Subcutaneous adipose tissue (tissue), 4 donors: ENCODE results near the gene GPAM. TPM values are rescaled to one million over a fixed set of nuclear protein-coding genes. Genes with fewer than 3 reads are reported as not detected.

ENCODE experiments used
- CTCF ChIP-seq: fragments of 450-650 bp; IDR thresholded peaks from one replicate; pipeline ENCODE4 v1.5.1; 2016; ENCODE audit warnings: low read depth, mild to moderate bottlenecking, control low read depth, antibody characterized with exemption, moderate library complexity
- total RNA-seq, 4 donors: library from RNA; depleted of rRNA; stranded (reverse); fragments of >200 nt; gene quantifications; one replicate each; pipeline ENCODE4 v1.1.0, GENCODE V29; 2016

GPAM gene
- total RNA-seq = 1,000 to 10,000 TPM in 1 of 4 donors, 100 to 1,000 TPM in 2, 10 to 100 TPM in 1; 80.7 to 1,237 (median 198) TPM

- TF ChIP-seq CTCF = no peak
Measured at GRCh38 chr10:112183329-112184051, at the start of gene GPAM. TSS of gene GPAM (minus strand) at chr10:112183765. CDS start at chr10:112181784, 1,981 bp downstream.

- TF ChIP-seq CTCF = no peak
Measured at GRCh38 chr10:112232670-112233069, 49.1 kb upstream of the GPAM start.

GRCh38 chr10:112231602-112232400 is 48.2 kb upstream of the GPAM start:
- TF ChIP-seq CTCF = no peak

GRCh38 chr10:112230325-112230988 is 46.9 kb upstream of the GPAM start:
- no peak for TF ChIP-seq CTCF

- TF ChIP-seq CTCF = no peak
Measured at GRCh38 chr10:112229901-112230300, 46.3 kb upstream of the GPAM start.

GRCh38 chr10:112229096-112229495 is 45.5 kb upstream of the GPAM start:
- TF ChIP-seq CTCF = no peak
